Rectal smooth muscle tissue (tissue), 1 donor: ENCODE data around the gene PPIA.

Experiments used
- H3K27ac ChIP-seq: one replicate; pipeline ENCODE4 v1.7.0; 2013; ENCODE audit warnings: low read depth, low read length, inconsistent platforms
- H3K27me3 ChIP-seq: one replicate; pipeline ENCODE4 v1.7.0; 2013; ENCODE audit warnings: low read length; ENCODE audit not compliant: control insufficient read depth, insufficient read depth
- H3K36me3 ChIP-seq: one replicate; pipeline ENCODE4 v1.7.0; 2013; ENCODE audit warnings: low read length; ENCODE audit not compliant: control insufficient read depth, insufficient read depth
- H3K4me1 ChIP-seq: one replicate; pipeline ENCODE4 v1.7.0; 2013; ENCODE audit warnings: low read length; ENCODE audit not compliant: control insufficient read depth, insufficient read depth
- H3K4me3 ChIP-seq: one replicate; pipeline ENCODE4 v1.7.0; 2013; ENCODE audit warnings: low read length
- H3K9ac ChIP-seq: one replicate; pipeline ENCODE4 v1.7.0; 2013; ENCODE audit warnings: low read length

The PPIA gene

GRCh38 chr7:44757311-44757710 lies 39.2 kb upstream of the PPIA start:
- H3K27me3 ChIP-seq: no peaks in the 10 kb centered on the region
- H3K4me3 ChIP-seq: peak overlapping the region; percentile 15
- no peak overlapping the region for H3K27ac ChIP-seq
- H3K4me1 ChIP-seq: peaks cover 26% of the 10 kb centered on the region
- H3K36me3 ChIP-seq: peaks cover 23% of the 10 kb centered on the region
- no peak overlapping the region for H3K9ac ChIP-seq

- peaks cover 27% of the 10 kb centered on the region for H3K4me1 ChIP-seq
- no peak overlapping the region for H3K27ac ChIP-seq
- H3K4me3 ChIP-seq: no peak overlapping the region
- no peaks in the 10 kb centered on the region for H3K27me3 ChIP-seq
- H3K36me3 ChIP-seq: peaks cover 25% of the 10 kb centered on the region
- no peak overlapping the region for H3K9ac ChIP-seq
Measured at GRCh38 chr7:44757739-44758138, 38.7 kb upstream of the PPIA start.

GRCh38 chr7:44759246-44759645 lies 37.2 kb upstream of the PPIA start:
- H3K27ac ChIP-seq: no peak overlapping the region
- H3K36me3 ChIP-seq: peaks cover 36% of the 10 kb centered on the region
- H3K4me1 ChIP-seq: peaks cover 27% of the 10 kb centered on the region
- H3K4me3 ChIP-seq: no peak overlapping the region
- no peak overlapping the region for H3K9ac ChIP-seq
- no peaks in the 10 kb centered on the region for H3K27me3 ChIP-seq

- peaks cover 44% of the 10 kb centered on the region for H3K36me3 ChIP-seq
Measured at GRCh38 chr7:44760034-44760580, 36.4 kb upstream of the PPIA start.

GRCh38 chr7:44761207-44762161 lies 35.0 kb upstream of the PPIA start:
- Histone ChIP-seq H3K36me3 (peaks cover 53% of the 10 kb centered on the region), H3K27ac (peak overlapping the region; percentile 65)

More at GRCh38 chr7:44760034-44760580, 36.4 kb upstream of the PPIA start:
- H3K9ac ChIP-seq: no peak overlapping the region
- peaks cover 26% of the 10 kb centered on the region for H3K4me1 ChIP-seq
- no peaks in the 10 kb centered on the region for H3K27me3 ChIP-seq
- H3K4me3 ChIP-seq: no peak overlapping the region
- H3K27ac ChIP-seq: no peak overlapping the region

GRCh38 chr7:44762300-44762699 lies 34.2 kb upstream of the PPIA start:
- no peak overlapping the region for H3K4me3 ChIP-seq
- H3K27ac ChIP-seq: peak overlapping the region; percentile 65
- peaks cover 6% of the 10 kb centered on the region for H3K4me1 ChIP-seq
- peaks cover 60% of the 10 kb centered on the region for H3K36me3 ChIP-seq
- no peaks in the 10 kb centered on the region for H3K27me3 ChIP-seq
- H3K9ac ChIP-seq: peak overlapping the region; percentile 42

More at GRCh38 chr7:44761207-44762161, 35.0 kb upstream of the PPIA start:
- H3K4me3 ChIP-seq: peak overlapping the region; percentile 6
- H3K9ac ChIP-seq: peak overlapping the region; percentile 42
- peaks cover 12% of the 10 kb centered on the region for H3K4me1 ChIP-seq
- no peaks in the 10 kb centered on the region for H3K27me3 ChIP-seq

- H3K36me3 ChIP-seq: peaks cover 55% of the 10 kb centered on the region
- H3K27ac ChIP-seq: no peak overlapping the region
- H3K4me1 ChIP-seq: peaks cover 7% of the 10 kb centered on the region
- no peaks in the 10 kb centered on the region for H3K27me3 ChIP-seq
- H3K4me3 ChIP-seq: no peak overlapping the region
- no peak overlapping the region for H3K9ac ChIP-seq
Measured at GRCh38 chr7:44762726-44763522, 33.6 kb upstream of the PPIA start.

GRCh38 chr7:44764081-44764480 lies 32.4 kb upstream of the PPIA start:
- no peak overlapping the region for H3K27ac ChIP-seq

GRCh38 chr7:44764665-44765578 lies 31.6 kb upstream of the PPIA start:
- H3K4me1 ChIP-seq: peaks cover 27% of the 10 kb centered on the region
- peaks cover 52% of the 10 kb centered on the region for H3K36me3 ChIP-seq
- H3K9ac ChIP-seq: no peak overlapping the region
- H3K27ac ChIP-seq: no peak overlapping the region
- no peak overlapping the region for H3K4me3 ChIP-seq
- no peaks in the 10 kb centered on the region for H3K27me3 ChIP-seq

More at GRCh38 chr7:44764081-44764480, 32.4 kb upstream of the PPIA start:
- peaks cover 18% of the 10 kb centered on the region for H3K4me1 ChIP-seq
- no peaks in the 10 kb centered on the region for H3K27me3 ChIP-seq
- H3K4me3 ChIP-seq: no peak overlapping the region
- peaks cover 52% of the 10 kb centered on the region for H3K36me3 ChIP-seq
- H3K9ac ChIP-seq: no peak overlapping the region

- peaks cover 31% of the 10 kb centered on the region for H3K4me1 ChIP-seq
- no peak overlapping the region for H3K27ac ChIP-seq
- peaks cover 46% of the 10 kb centered on the region for H3K36me3 ChIP-seq
- no peaks in the 10 kb centered on the region for H3K27me3 ChIP-seq
- H3K4me3 ChIP-seq: no peak overlapping the region
- H3K9ac ChIP-seq: no peak overlapping the region
Measured at GRCh38 chr7:44765579-44766415, 30.7 kb upstream of the PPIA start.

GRCh38 chr7:44766416-44766801 lies 30.1 kb upstream of the PPIA start:
- H3K9ac ChIP-seq: no peak overlapping the region
- H3K4me1 ChIP-seq: peaks cover 31% of the 10 kb centered on the region
- peaks cover 40% of the 10 kb centered on the region for H3K36me3 ChIP-seq
- no peaks in the 10 kb centered on the region for H3K27me3 ChIP-seq
- no peak overlapping the region for H3K4me3 ChIP-seq
- H3K27ac ChIP-seq: no peak overlapping the region
